Measurements from ENCODE around the gene TRPM3.

Gene TRPM3

GRCh38 chr9:70569791-70570190 lies 551.6 kb downstream of the TRPM3 start:
- DNase-seq: peak in 1 of 3 donors; percentile 61

- DNase-seq: peak in 1 of 3 donors; percentile 57
These were observed 552.2 kb downstream of the TRPM3 start for GRCh38 chr9:70569070-70569772.

GRCh38 chr9:70567511-70567910 lies 553.9 kb downstream of the TRPM3 start:
- DNase-seq: no peak

- DNase-seq: no peak
These were observed 554.7 kb downstream of the TRPM3 start for GRCh38 chr9:70566751-70567150.

GRCh38 chr9:70566066-70566465 lies 555.4 kb downstream of the TRPM3 start:
- DNase-seq: no peak

- no peak for DNase-seq
These were observed 556.7 kb downstream of the TRPM3 start for GRCh38 chr9:70564468-70565335.

GRCh38 chr9:70563431-70564204 lies 557.8 kb downstream of the TRPM3 start:
- DNase-seq: peak; percentile 79 to 97 (median 95)

- peak in 1 of 3 donors; percentile 31 for DNase-seq
These were observed 558.4 kb downstream of the TRPM3 start for GRCh38 chr9:70563010-70563409.

- peak; percentile 41 to 79 (median 73) for DNase-seq
These were observed 559.5 kb downstream of the TRPM3 start for GRCh38 chr9:70561786-70562395.

GRCh38 chr9:70561111-70561510 lies 560.3 kb downstream of the TRPM3 start:
- DNase-seq: no peak

- DNase-seq: no peak
These were observed 562.3 kb downstream of the TRPM3 start for GRCh38 chr9:70559102-70559501.

- DNase-seq: peak; percentile 72 to 87 (median 82)
These were observed 563.6 kb downstream of the TRPM3 start for GRCh38 chr9:70557661-70558369.

- peak in 1 of 3 donors; percentile 62 for DNase-seq
These were observed 564.6 kb downstream of the TRPM3 start for GRCh38 chr9:70556771-70557170.

GRCh38 chr9:70554881-70555280 lies 566.5 kb downstream of the TRPM3 start:
- DNase-seq: peak; percentile 63 to 70 (median 64)

- DNase-seq: peak; percentile 67 to 84 (median 68)
These were observed 567.4 kb downstream of the TRPM3 start for GRCh38 chr9:70553707-70554673.

GRCh38 chr9:70552561-70552960 lies 568.9 kb downstream of the TRPM3 start:
- DNase-seq: no peak

GRCh38 chr9:70551801-70552200 lies 569.6 kb downstream of the TRPM3 start:
- DNase-seq: peak; percentile 52 to 66 (median 57)

- DNase-seq: peak; percentile 52 to 83 (median 77)
These were observed 570.0 kb downstream of the TRPM3 start for GRCh38 chr9:70551396-70551795.

- DNase-seq: no peak
These were observed 571.5 kb downstream of the TRPM3 start for GRCh38 chr9:70549926-70550325.

GRCh38 chr9:70542311-70542931 lies 579.0 kb downstream of the TRPM3 start:
- DNase-seq: peak; percentile 19 to 51 (median 36)
